NT2/D1 (cell line): ENCODE measurements around the gene SART3.

Source experiments
- SUZ12 ChIP-seq: IDR thresholded peaks from 2 replicates; pipeline ENCODE4 v1.6.1; 2011; ENCODE audit not compliant: insufficient read length, insufficient read depth; ENCODE audit errors: extremely low read depth
- YY1 ChIP-seq: IDR thresholded peaks from 2 replicates; pipeline ENCODE4 v1.6.1; 2011; ENCODE audit not compliant: insufficient read length, insufficient read depth
- ZNF274 ChIP-seq: IDR thresholded peaks from 2 replicates; pipeline ENCODE4 v1.6.1; 2011; ENCODE audit warnings: mild to moderate bottlenecking, low read depth, low read length

- TF ChIP-seq SUZ12 (no peak), ZNF274 (no peak), YY1 (no peak)
These were observed 41.4 kb downstream of the SART3 start for GRCh38 chr12:108519558-108519957.
